Testis (tissue), 3 donors: ENCODE results near the gene OPCML. TPM values are rescaled to one million over a fixed set of nuclear protein-coding genes. Genes with fewer than 3 reads are reported as not detected.

Experiments
- DNase-seq: peaks from one replicate; pipeline ENCODE4 v3.0.0-alpha.2; 2019
- H3K27ac ChIP-seq, 2 donors: fragments of 200-600 bp; sonication (generic); one replicate each; pipeline ENCODE4 v1.5.1; 2019
- H3K27me3 ChIP-seq: fragments of 200-600 bp; sonication (generic); one replicate; pipeline ENCODE4 v1.5.1; 2019
- H3K36me3 ChIP-seq: fragments of 200-600 bp; sonication (generic); one replicate; pipeline ENCODE4 v1.5.1; 2017; ENCODE audit warnings: low read depth; ENCODE audit errors: missing control alignments
- H3K4me1 ChIP-seq: fragments of 200-600 bp; sonication (generic); one replicate; pipeline ENCODE4 v1.5.1; 2019
- H3K4me3 ChIP-seq, 2 donors: fragments of 200-600 bp; sonication (generic); one replicate each; pipeline ENCODE4 v1.5.1; 2017 to 2019
- H3K9me3 ChIP-seq: fragments of 200-600 bp; sonication (generic); one replicate; pipeline ENCODE4 v1.5.1; 2017
- POLR2A ChIP-seq: fragments of 450-650 bp; IDR thresholded peaks from one replicate; pipeline ENCODE4 v1.6.1; 2017; ENCODE audit warnings: antibody characterized with exemption, mild to moderate bottlenecking, moderate library complexity
- WGBS, 2 donors: methylation state at CpG; one replicate each; pipeline ENCODE4 v1.1.5; 2018; 5-methylcytosine and 5-hydroxymethylcytosine counted together
- intact Hi-C: fragments of 100-400 bp; cut with DNase I; formaldehyde crosslinking; loops from one replicate; pipeline ENCODE4 v1.15.1; 2023; ENCODE audit warnings: low total_unique reads
- polyA plus RNA-seq: library from polyadenylated mRNA; stranded (reverse); fragments of 350-450 nt; fragmentation: Illumina TruSeq; extraction: RNeasy Lipid Tissue Mini Kit (QIAGEN cat#74804); gene quantifications from one replicate; pipeline ENCODE4 v1.2.3, GENCODE V29; 2014; ENCODE audit warnings: low read depth, low replicate concordance; ENCODE audit not compliant: insufficient read depth
- total RNA-seq, 2 donors: library from RNA; depleted of rRNA; stranded (reverse); fragments of >200 nt; gene quantifications; one replicate each; pipeline ENCODE4 v1.2.3, GENCODE V29; 2016
- TF ChIP-seq, protein P1 (sequence below), 3 experiments: fragments of 450-650 bp in 2 of 3; fragments of 200-600 bp in 1 of 3; sonication (generic) in 1 of 3; IDR thresholded peaks; one replicate each; pipeline ENCODE4 v1.5.1; 2016 to 2019; ENCODE audit warnings: antibody characterized with exemption in 3 of 3, mild to moderate bottlenecking in 2 of 3, moderate library complexity in 1 of 3

OPCML gene
- total and polyA plus RNA-seq, 3 donors from 2014 or later = 0.16 to 2.7 (median 0.62) TPM

GRCh38 chr11:132982772-132983640 lies 549.3 kb downstream of the OPCML start:
- no peak for DNase-seq
- intact Hi-C loops = no loop called here
- WGBS, 2 donors = 82 to 92% methylated on average over 7 of the region's 7 CpGs

GRCh38 chr11:132981131-132981956 lies 551.0 kb downstream of the OPCML start:
- no peak for DNase-seq
- Histone ChIP-seq H3K27me3 (no peaks in the 10 kb centered on the region), H3K27ac (no peak overlapping the region), H3K4me1 (no peaks in the 10 kb centered on the region), H3K9me3 (no peaks in the 10 kb centered on the region), H3K36me3 (no peaks in the 10 kb centered on the region), H3K4me3 (no peak overlapping the region)
- whole genome bisulfite sequencing, 2 donors = 85 to 88% methylated on average over 17 of the region's 17 CpGs
- TF ChIP-seq POLR2A = no peak
- TF ChIP-seq, protein P1, sequence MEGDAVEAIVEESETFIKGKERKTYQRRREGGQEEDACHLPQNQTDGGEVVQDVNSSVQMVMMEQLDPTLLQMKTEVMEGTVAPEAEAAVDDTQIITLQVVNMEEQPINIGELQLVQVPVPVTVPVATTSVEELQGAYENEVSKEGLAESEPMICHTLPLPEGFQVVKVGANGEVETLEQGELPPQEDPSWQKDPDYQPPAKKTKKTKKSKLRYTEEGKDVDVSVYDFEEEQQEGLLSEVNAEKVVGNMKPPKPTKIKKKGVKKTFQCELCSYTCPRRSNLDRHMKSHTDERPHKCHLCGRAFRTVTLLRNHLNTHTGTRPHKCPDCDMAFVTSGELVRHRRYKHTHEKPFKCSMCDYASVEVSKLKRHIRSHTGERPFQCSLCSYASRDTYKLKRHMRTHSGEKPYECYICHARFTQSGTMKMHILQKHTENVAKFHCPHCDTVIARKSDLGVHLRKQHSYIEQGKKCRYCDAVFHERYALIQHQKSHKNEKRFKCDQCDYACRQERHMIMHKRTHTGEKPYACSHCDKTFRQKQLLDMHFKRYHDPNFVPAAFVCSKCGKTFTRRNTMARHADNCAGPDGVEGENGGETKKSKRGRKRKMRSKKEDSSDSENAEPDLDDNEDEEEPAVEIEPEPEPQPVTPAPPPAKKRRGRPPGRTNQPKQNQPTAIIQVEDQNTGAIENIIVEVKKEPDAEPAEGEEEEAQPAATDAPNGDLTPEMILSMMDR (IDR thresholded peaks at IDR 0.05) = no peak
- intact Hi-C loops = no loop called here

More at GRCh38 chr11:132982772-132983640, 549.3 kb downstream of the OPCML start:
- no peak overlapping the region for H3K4me3 ChIP-seq
- H3K9me3 ChIP-seq = no peaks in the 10 kb centered on the region
- no peaks in the 10 kb centered on the region for H3K27me3 ChIP-seq
- H3K36me3 ChIP-seq = no peaks in the 10 kb centered on the region
- TF ChIP-seq, protein P1 (IDR thresholded peaks at IDR 0.05) = no peak
- H3K27ac ChIP-seq = no peak overlapping the region
- no peaks in the 10 kb centered on the region for H3K4me1 ChIP-seq

DNA sequence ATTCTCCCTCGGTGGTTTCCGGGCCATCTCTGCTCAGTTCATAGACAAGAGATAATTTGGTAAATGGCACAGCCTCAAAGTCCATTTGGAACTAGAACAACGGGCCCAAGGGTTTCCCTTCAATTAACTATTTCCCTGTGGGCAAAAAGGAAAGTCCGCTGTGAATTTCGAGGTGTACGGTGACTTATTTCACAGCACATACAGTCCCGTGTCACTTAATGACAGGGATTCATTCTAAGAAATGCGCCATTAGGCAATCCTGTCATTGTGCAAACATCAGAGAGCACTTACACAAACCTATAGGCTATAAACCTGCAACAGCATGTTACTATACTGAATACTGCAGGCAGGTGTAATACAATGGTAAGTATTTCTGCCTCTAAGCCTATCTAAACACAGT lies 551.6 kb downstream of the OPCML start:
- Histone ChIP-seq H3K27me3 (no peaks in the 10 kb centered on the region), H3K4me3 (no peak overlapping the region), H3K27ac (no peak overlapping the region), H3K4me1 (no peaks in the 10 kb centered on the region), H3K9me3 (no peaks in the 10 kb centered on the region), H3K36me3 (no peaks in the 10 kb centered on the region)
- intact Hi-C loops = no loop called here
- TF ChIP-seq, protein P1 (IDR thresholded peaks at IDR 0.05) = no peak
- no peak for TF ChIP-seq POLR2A
- WGBS, 2 donors = 90% methylated on average over 8 of the region's 8 CpGs
- no peak for DNase-seq

DNA sequence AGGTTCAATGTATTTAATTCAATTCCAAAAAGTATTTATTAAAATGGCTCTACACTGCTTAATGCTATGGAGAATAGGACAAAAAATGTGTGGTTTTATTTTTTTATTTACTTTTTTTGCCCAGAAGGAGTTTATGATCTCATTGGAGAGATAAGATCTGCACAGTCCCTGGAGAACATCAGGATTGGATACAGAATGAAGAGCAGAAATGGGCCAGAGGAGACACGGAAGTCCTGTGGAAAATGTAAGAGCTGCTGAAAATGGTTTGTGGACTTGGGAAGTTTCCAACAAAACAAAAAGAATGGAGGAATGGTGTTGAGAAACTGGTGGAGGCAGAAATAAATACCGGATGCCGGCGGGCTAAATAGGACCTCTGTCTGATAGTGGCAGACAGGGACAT lies 554.6 kb downstream of the OPCML start:
- intact Hi-C loops = no loop called here
- 89 to 93% methylated on average over 4 of the region's 4 CpGs for WGBS, 2 donors
- no peak for DNase-seq

More for the DNA sequence above, 554.6 kb downstream of the OPCML start:
- Histone ChIP-seq H3K27me3 (no peaks in the 10 kb centered on the region), H3K27ac (no peak overlapping the region), H3K4me3 (no peak overlapping the region), H3K36me3 (no peaks in the 10 kb centered on the region), H3K9me3 (no peaks in the 10 kb centered on the region), H3K4me1 (no peaks in the 10 kb centered on the region)
- TF ChIP-seq, protein P1 (IDR thresholded peaks at IDR 0.05) = no peak
- TF ChIP-seq POLR2A = no peak
